SU-DHL-6 (cell line): ENCODE data around the gene UFM1.
"Not testable (repeated sequence)": the region's sequence is repeated elsewhere in the genome, so short reads cannot be mapped to it uniquely, and the experiment has no call there.

Source experiments
- H2AFZ ChIP-seq: fragments of 200-600 bp; sonication (generic); 2 replicates; pipeline ENCODE4 v1.6.1; 2014; ENCODE audit warnings: low read depth, mild to moderate bottlenecking, moderate library complexity, mixed read lengths, antibody characterized with exemption, low read length; ENCODE audit not compliant: severe bottlenecking
- H3F3A ChIP-seq: fragments of 200-600 bp; shearing (Covaris generic); 2 replicates; pipeline ENCODE4 v1.6.0; 2016; ENCODE audit warnings: antibody characterized with exemption, mild to moderate bottlenecking; ENCODE audit not compliant: insufficient read depth
- H3K27ac ChIP-seq: fragments of 200-600 bp; sonication (generic); 2 replicates; pipeline ENCODE4 v1.5.1; 2016; ENCODE audit warnings: low read depth, mild to moderate bottlenecking, low read length, moderate library complexity, mixed read lengths
- H3K27me3 ChIP-seq: fragments of 200-600 bp; sonication (generic), shearing (Covaris generic); 2 replicates; pipeline ENCODE4 v1.6.0; 2014; ENCODE audit warnings: mild to moderate bottlenecking, low read length
- H3K36me3 ChIP-seq: fragments of 200-600 bp; sonication (generic); 2 replicates; pipeline ENCODE4 v1.6.1; 2014; ENCODE audit warnings: mild to moderate bottlenecking, low read length, mixed read lengths
- H3K4me2 ChIP-seq: fragments of 300-600, 200-600 bp; shearing (Covaris generic), sonication (generic); 2 replicates; pipeline ENCODE4 v1.6.0; 2014; ENCODE audit warnings: low read length, low read depth, mild to moderate bottlenecking; ENCODE audit not compliant: poor library complexity, severe bottlenecking
- H3K4me3 ChIP-seq: fragments of 200-600 bp; sonication (generic); 2 replicates; pipeline ENCODE4 v1.5.1; 2014; ENCODE audit warnings: antibody characterized with exemption, low read length, mild to moderate bottlenecking, mixed read lengths; ENCODE audit not compliant: insufficient read depth, poor library complexity, severe bottlenecking
- H3K79me2 ChIP-seq: fragments of 200-600 bp; sonication (generic); 2 replicates; pipeline ENCODE4 v1.6.1; 2014; ENCODE audit warnings: mild to moderate bottlenecking, low read length, moderate library complexity; ENCODE audit not compliant: insufficient read depth
- H3K9ac ChIP-seq: fragments of 200-600 bp; sonication (generic); 2 replicates; pipeline ENCODE4 v1.7.0; 2014; ENCODE audit warnings: mild to moderate bottlenecking, low read length
- H3K9me2 ChIP-seq: fragments of 200-600 bp; sonication (generic); replicated peaks from 2 replicates; pipeline ENCODE4 v1.6.1; 2014; ENCODE audit warnings: low read length; ENCODE audit not compliant: insufficient read depth
- H3K9me3 ChIP-seq: fragments of 200-600 bp; sonication (generic); 2 replicates; pipeline ENCODE4 v1.6.1; 2014; ENCODE audit warnings: low read length, mixed read lengths; ENCODE audit not compliant: insufficient read depth
- H4K20me1 ChIP-seq: fragments of 200-600 bp; sonication (generic); 2 replicates; pipeline ENCODE4 v1.6.1; 2014; ENCODE audit warnings: low read depth, mild to moderate bottlenecking, antibody characterized with exemption, low read length, moderate library complexity, mixed read lengths
- CTCF ChIP-seq: fragments of 200-600 bp; sonication (generic); IDR thresholded peaks from one replicate; pipeline ENCODE4 v1.5.1; 2017; ENCODE audit warnings: antibody characterized with exemption, mild to moderate bottlenecking, low read length, moderate library complexity; ENCODE audit not compliant: insufficient read depth, poor library complexity, severe bottlenecking
- EZH2phosphoT487 ChIP-seq: fragments of 200-600 bp; sonication (generic), shearing (Covaris generic); conservative IDR thresholded peaks from 2 replicates; pipeline ENCODE4 v1.6.1; 2018; ENCODE audit warnings: mild to moderate bottlenecking, antibody characterized with exemption, low read length, moderate library complexity, mixed read lengths

The UFM1 gene

GRCh38 chr13:38366954-38367645, 17.4 kb downstream of the UFM1 start:
- no peak overlapping the region for H3K4me3 ChIP-seq
- no peaks in the 10 kb centered on the region for H3F3A ChIP-seq
- no peaks in the 10 kb centered on the region for H3K9me2 ChIP-seq
- H3K27me3 ChIP-seq: no peaks in the 10 kb centered on the region
- no peak overlapping the region for H3K27ac ChIP-seq
- H2AFZ ChIP-seq: no peak overlapping the region
- no peak overlapping the region for H3K9ac ChIP-seq
- H3K9me3 ChIP-seq: no peaks in the 10 kb centered on the region
- no peaks in the 10 kb centered on the region for H4K20me1 ChIP-seq
- H3K4me2 ChIP-seq: no peak overlapping the region
- no peaks in the 10 kb centered on the region for H3K79me2 ChIP-seq
- H3K36me3 ChIP-seq: peaks cover 13% of the 10 kb centered on the region; the same call in 1 of the 2 replicates
- TF ChIP-seq EZH2phosphoT487 (no peak), CTCF (no peak)

- Histone ChIP-seq H4K20me1 (no peaks in the 10 kb centered on the region), H3K27ac (no peak overlapping the region), H3K9ac (no peak overlapping the region), H3K4me2 (no peak overlapping the region), H3K27me3 (no peaks in the 10 kb centered on the region), H3K9me3 (no peaks in the 10 kb centered on the region), H3F3A (no peaks in the 10 kb centered on the region), H3K36me3 (no peaks in the 10 kb centered on the region), H3K9me2 (no peaks in the 10 kb centered on the region), H2AFZ (no peak overlapping the region), H3K4me3 (no peak overlapping the region), H3K79me2 (no peaks in the 10 kb centered on the region)
- TF ChIP-seq EZH2phosphoT487: no peak
- TF ChIP-seq CTCF: no peak
These were observed 19.4 kb downstream of the UFM1 start for GRCh38 chr13:38369058-38369457.

- not testable (repeated sequence) for H3K27ac ChIP-seq, H2AFZ ChIP-seq, H3K4me3 ChIP-seq, H3K36me3 ChIP-seq, H4K20me1 ChIP-seq, H3K79me2 ChIP-seq, H3K9me2 ChIP-seq, H3K4me2 ChIP-seq, H3F3A ChIP-seq, H3K9ac ChIP-seq, H3K9me3 ChIP-seq, H3K27me3 ChIP-seq
These were observed 20.4 kb downstream of the UFM1 start for GRCh38 chr13:38370096-38370495.

GRCh38 chr13:38372820-38373383, 23.3 kb downstream of the UFM1 start:
- Histone ChIP-seq H3K4me3 (no peak overlapping the region), H3K27me3 (no peaks in the 10 kb centered on the region), H2AFZ (no peak overlapping the region), H3K9me2 (no peaks in the 10 kb centered on the region), H4K20me1 (no peaks in the 10 kb centered on the region), H3K9ac (no peak overlapping the region), H3K4me2 (no peak overlapping the region), H3K36me3 (no peaks in the 10 kb centered on the region), H3K9me3 (no peaks in the 10 kb centered on the region), H3F3A (no peaks in the 10 kb centered on the region), H3K79me2 (no peaks in the 10 kb centered on the region), H3K27ac (no peak overlapping the region)
- TF ChIP-seq CTCF: no peak
- no peak for TF ChIP-seq EZH2phosphoT487
